ENCODE measurements around the gene ICAM5. TPM values are rescaled to one million over a fixed set of nuclear protein-coding genes. Genes with fewer than 3 reads are reported as not detected.

ICAM5 gene
- total RNA-seq, 1 experiment from 2014 or later, result 2.0 TPM

DNA sequence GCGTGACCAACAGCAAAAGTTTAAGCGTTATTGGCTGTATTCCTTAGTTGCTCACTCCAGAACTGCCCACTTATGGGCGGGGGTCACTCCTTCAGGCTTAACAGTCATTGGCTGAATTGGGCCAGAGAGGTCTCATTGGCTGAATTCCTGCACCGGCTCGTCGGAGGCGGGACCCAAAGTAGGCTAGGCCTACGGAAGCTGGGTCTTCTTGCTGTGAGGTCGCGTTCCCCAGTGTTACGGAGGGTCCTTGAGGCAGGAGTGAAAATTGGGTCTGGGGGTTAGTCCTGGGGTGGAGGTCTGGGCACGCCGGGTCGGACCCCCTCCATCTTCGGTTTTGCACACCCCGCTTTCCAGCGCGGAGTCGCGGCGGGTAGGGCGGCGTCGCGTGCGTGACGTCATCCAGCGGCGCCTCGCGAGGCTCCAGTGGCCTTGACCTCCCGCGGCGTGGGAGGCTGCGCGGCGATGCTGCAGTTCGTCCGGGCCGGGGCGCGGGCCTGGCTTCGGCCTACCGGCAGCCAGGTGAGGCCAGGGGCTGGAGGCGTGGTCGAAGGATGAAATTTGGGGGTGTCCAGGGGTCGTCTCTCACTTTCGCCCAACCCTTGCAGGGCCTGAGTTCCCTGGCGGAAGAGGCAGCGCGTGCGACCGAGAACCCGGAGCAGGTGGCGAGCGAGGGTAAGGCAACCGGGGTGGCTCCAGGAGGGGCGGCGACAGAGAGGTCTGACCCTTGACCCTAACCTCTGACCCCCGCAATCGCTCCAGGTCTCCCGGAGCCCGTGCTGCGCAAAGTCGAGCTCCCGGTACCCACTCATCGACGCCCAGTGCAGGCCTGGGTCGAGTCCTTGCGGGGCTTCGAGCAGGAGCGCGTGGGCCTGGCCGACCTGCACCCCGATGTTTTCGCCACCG lies 37.7 kb upstream of the ICAM5 start, which contains the start of gene MRPL4:
TSS of gene MRPL4 (plus strand) at position 423 of the 903 bp plus-strand sequence. CDS start at position 463, 40 bp downstream.
- H3K9ac ChIP-seq (ENCODE audit: low read length), result peak within 1 kb of the TSS; percentile 94
- peak within 1 kb of the TSS; percentile 99 for H2AFZ ChIP-seq (ENCODE audit: low read length)
- H3K27ac ChIP-seq (ENCODE audit: low read length), result peak within 1 kb of the TSS; percentile 46
- intact Hi-C loops (cut with micrococcal nuclease), result loop anchor here (1.0 to 5.0 kb wide), 4 partner anchors 132 to 318 kb away; no protein-coding TSS in a partner anchor
- H3K9me2 ChIP-seq (replicated peaks; ENCODE audit: low read length), result no peaks in the 10 kb centered on the region
- DNase-seq, result peak; percentile 100
- H3K79me2 ChIP-seq (ENCODE audit: low read length), result peaks cover 27% of the 10 kb centered on the region
- H3K4me2 ChIP-seq (ENCODE audit: low read length), result peak within 1 kb of the TSS; percentile 97
- H3K4me1 ChIP-seq (ENCODE audit: insufficient read depth, low read length), result peaks cover 8% of the 10 kb centered on the region; the same call in 1 of the 2 replicates
- H4K20me1 ChIP-seq (ENCODE audit: low read length), result no peaks in the 10 kb centered on the region
- BruUV-seq (replicated peaks), result no TSS peak
- no peaks in the 10 kb centered on the region for H3K9me3 ChIP-seq (ENCODE audit: low read length)
- H3F3A ChIP-seq (ENCODE audit: low read length, unreplicated experiment), result no peaks in the 10 kb centered on the region
- ATAC-seq, result peak; percentile 96
- no peak for TF ChIP-seq EZH2 (IDR thresholded peaks at IDR 0.05; ENCODE audit: low read length, unreplicated experiment)
- no peak for TF ChIP-seq EZH2phosphoT487 (IDR thresholded peaks at IDR 0.05; ENCODE audit: borderline replicate concordance, low read length)
- TF ChIP-seq, protein P1, sequence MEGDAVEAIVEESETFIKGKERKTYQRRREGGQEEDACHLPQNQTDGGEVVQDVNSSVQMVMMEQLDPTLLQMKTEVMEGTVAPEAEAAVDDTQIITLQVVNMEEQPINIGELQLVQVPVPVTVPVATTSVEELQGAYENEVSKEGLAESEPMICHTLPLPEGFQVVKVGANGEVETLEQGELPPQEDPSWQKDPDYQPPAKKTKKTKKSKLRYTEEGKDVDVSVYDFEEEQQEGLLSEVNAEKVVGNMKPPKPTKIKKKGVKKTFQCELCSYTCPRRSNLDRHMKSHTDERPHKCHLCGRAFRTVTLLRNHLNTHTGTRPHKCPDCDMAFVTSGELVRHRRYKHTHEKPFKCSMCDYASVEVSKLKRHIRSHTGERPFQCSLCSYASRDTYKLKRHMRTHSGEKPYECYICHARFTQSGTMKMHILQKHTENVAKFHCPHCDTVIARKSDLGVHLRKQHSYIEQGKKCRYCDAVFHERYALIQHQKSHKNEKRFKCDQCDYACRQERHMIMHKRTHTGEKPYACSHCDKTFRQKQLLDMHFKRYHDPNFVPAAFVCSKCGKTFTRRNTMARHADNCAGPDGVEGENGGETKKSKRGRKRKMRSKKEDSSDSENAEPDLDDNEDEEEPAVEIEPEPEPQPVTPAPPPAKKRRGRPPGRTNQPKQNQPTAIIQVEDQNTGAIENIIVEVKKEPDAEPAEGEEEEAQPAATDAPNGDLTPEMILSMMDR (conservative IDR thresholded peaks at IDR 0.05; ENCODE audit: low read depth, low read length), result no peak
- peak within 1 kb of the TSS; percentile 97 for H3K4me3 ChIP-seq (ENCODE audit: low read length)
- ChIA-PET POLR2A (ENCODE audit: unreplicated experiment) (interaction anchor here (0.5 to 0.7 kb wide), 4 partner anchors 25 to 129 kb away, joined by 3 to 14 read pairs (median 6); partner anchors contain the start of gene TYK2), CTCF (interaction anchor here (0.5 to 0.6 kb wide), 2 partner anchors 58 to 149 kb away, joined by 3 to 4 read pairs; no protein-coding TSS in a partner anchor)
- H3K36me3 ChIP-seq (ENCODE audit: low read depth, low read length), result peaks cover 22% of the 10 kb centered on the region
- no peaks in the 10 kb centered on the region for H3K27me3 ChIP-seq (ENCODE audit: low read length)

DNA sequence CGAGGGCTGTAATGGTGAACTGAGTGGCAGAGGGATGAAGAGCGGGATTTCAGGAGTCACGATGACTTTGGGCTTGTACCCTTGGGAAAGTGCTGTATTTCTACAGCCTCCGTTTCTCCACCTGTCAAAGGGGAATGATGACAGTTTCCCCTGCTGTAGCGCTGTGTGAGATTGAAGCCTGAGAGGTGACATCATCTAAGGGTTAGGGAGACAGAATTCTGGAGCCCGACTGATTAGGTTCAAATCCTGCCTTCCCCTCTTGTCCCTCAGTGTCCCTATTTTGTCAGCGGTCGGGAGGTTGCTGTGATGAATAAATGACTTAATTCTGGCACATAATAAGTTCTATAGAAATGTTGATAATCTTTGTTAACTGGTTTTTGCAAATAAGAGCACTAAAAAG lies 37.0 kb upstream of the ICAM5 start:
- BruUV-seq (replicated peaks), result TSS peak; percentile 62
- peaks cover 29% of the 10 kb centered on the region for H3K36me3 ChIP-seq (ENCODE audit: low read depth, low read length)
- TF ChIP-seq, protein P1 (conservative IDR thresholded peaks at IDR 0.05; ENCODE audit: low read depth, low read length), result no peak
- TF ChIP-seq EZH2phosphoT487 (IDR thresholded peaks at IDR 0.05; ENCODE audit: borderline replicate concordance, low read length), result no peak
- no peak for TF ChIP-seq EZH2 (IDR thresholded peaks at IDR 0.05; ENCODE audit: low read length, unreplicated experiment)
- H3K27ac ChIP-seq (ENCODE audit: low read length), result peak overlapping the region; percentile 46
- H3K4me2 ChIP-seq (ENCODE audit: low read length), result peak overlapping the region; percentile 97
- H3K79me2 ChIP-seq (ENCODE audit: low read length), result peaks cover 27% of the 10 kb centered on the region
- no peaks in the 10 kb centered on the region for H3K9me3 ChIP-seq (ENCODE audit: low read length)
- no peak for ATAC-seq
- no peaks in the 10 kb centered on the region for H3F3A ChIP-seq (ENCODE audit: low read length, unreplicated experiment)
- peak overlapping the region; percentile 94 for H3K9ac ChIP-seq (ENCODE audit: low read length)
- no peaks in the 10 kb centered on the region for H4K20me1 ChIP-seq (ENCODE audit: low read length)
- H3K4me3 ChIP-seq (ENCODE audit: low read length), result peak overlapping the region; percentile 97
- no peaks in the 10 kb centered on the region for H3K9me2 ChIP-seq (replicated peaks; ENCODE audit: low read length)
- peaks cover 8% of the 10 kb centered on the region; the same call in 1 of the 2 replicates for H3K4me1 ChIP-seq (ENCODE audit: insufficient read depth, low read length)
- DNase-seq, result no peak
- H3K27me3 ChIP-seq (ENCODE audit: low read length), result no peaks in the 10 kb centered on the region
- ChIA-PET POLR2A (ENCODE audit: unreplicated experiment) (no interaction called here), CTCF (no interaction called here)
- peak overlapping the region; percentile 99 for H2AFZ ChIP-seq (ENCODE audit: low read length)
- intact Hi-C loops (cut with micrococcal nuclease), result loop anchor here (5.0 kb wide), 1 partner anchor 225 kb away; no protein-coding TSS in a partner anchor

Data from PC-3 (cell line).